Esophagus muscularis mucosa (tissue), 4 donors: ENCODE data around the gene UQCC2. TPM values are rescaled to one million over a fixed set of nuclear protein-coding genes. Genes with fewer than 3 reads are reported as not detected.

Experiments
- DNase-seq: peaks from one replicate; pipeline ENCODE4 v3.0.0-alpha.2; 2017; ENCODE audit errors: extremely low spot score
- H3K27ac ChIP-seq, 4 donors: fragments of 200-600 bp; sonication (generic); replicated peaks in 1 of 4; 1 replicate in 3 of 4; 2 replicates in 1 of 4; pipeline ENCODE4 v1.5.1; 2016 to 2019; ENCODE audit warnings: mild to moderate bottlenecking in 1 of 4
- H3K27me3 ChIP-seq, 4 donors: fragments of 200-600 bp; sonication (generic); one replicate each; pipeline versions ENCODE4 v1.5.1 to v1.6.0; 2016 to 2019
- H3K36me3 ChIP-seq, 4 donors: fragments of 200-600 bp; sonication (generic); one replicate each; pipeline ENCODE4 v1.5.1; 2016 to 2019
- H3K4me1 ChIP-seq, 4 donors: fragments of 200-600 bp; sonication (generic); one replicate each; pipeline ENCODE4 v1.5.1; 2016 to 2019
- H3K4me3 ChIP-seq, 4 donors: fragments of 200-600 bp; sonication (generic); 1 replicate in 2 of 4; 2 replicates in 2 of 4; pipeline ENCODE4 v1.5.1; 2016 to 2019; ENCODE audit warnings: mild to moderate bottlenecking in 4 of 4, moderate library complexity in 1 of 4
- H3K9me3 ChIP-seq, 4 donors: fragments of 200-600 bp; sonication (generic); 1 replicate in 3 of 4; 2 replicates in 1 of 4; pipeline ENCODE4 v1.5.1; 2016 to 2019
- CTCF ChIP-seq, 3 experiments: fragments of 200-600 bp in 2 of 3; fragments of 450-650 bp in 1 of 3; sonication (generic) in 2 of 3; IDR thresholded peaks; one replicate each; pipeline ENCODE4 v1.5.1; 2017 to 2019; ENCODE audit warnings: antibody characterized with exemption in 3 of 3, mild to moderate bottlenecking in 2 of 3, moderate library complexity in 1 of 3
- EP300 ChIP-seq: sonication (generic); formaldehyde crosslinking; IDR thresholded peaks from one replicate; pipeline ENCODE4 v1.6.1; 2017; ENCODE audit warnings: antibody characterized with exemption
- POLR2A ChIP-seq: fragments of 450-650 bp; IDR thresholded peaks from one replicate; pipeline ENCODE4 v1.6.1; 2017; ENCODE audit warnings: antibody characterized with exemption, moderate library complexity, mild to moderate bottlenecking, low read depth
- POLR2AphosphoS5 ChIP-seq, 2 donors: sonication (generic); formaldehyde crosslinking; IDR thresholded peaks; one replicate each; pipeline ENCODE4 v1.6.1; 2017; ENCODE audit warnings: antibody characterized with exemption in 2 of 2
- WGBS: methylation state at CpG from one replicate; pipeline ENCODE4 v1.1.5; 2018; 5-methylcytosine and 5-hydroxymethylcytosine counted together
- intact Hi-C: fragments of 100-400 bp; cut with DNase I; formaldehyde crosslinking; loops from one replicate; pipeline ENCODE4 v1.15.1; 2023
- total RNA-seq, 4 donors: library from RNA; depleted of rRNA; stranded (reverse); fragments of >200 nt; gene quantifications; one replicate each; pipeline versions ENCODE4 v1.1.0 to v1.2.1, GENCODE V29; 2016

The UQCC2 gene
- total RNA-seq, 4 donors from 2014 or later = 9.4 to 22.2 (median 14.7) TPM

GRCh38 chr6:33751771-33752645, 40.5 kb upstream of the UQCC2 start:
- DNase-seq = no peak
- no peak overlapping the region for H3K4me3 ChIP-seq
- no peak overlapping the region for H3K27ac ChIP-seq
- peaks cover 0 to 6% (median 1%) of the 10 kb centered on the region in 4 donors for H3K27me3 ChIP-seq
- TF ChIP-seq POLR2A (no peak), CTCF (IDR thresholded peaks at IDR 0.05) (no peak)
- 89% methylated on average over 13 of the region's 15 CpGs for WGBS
- intact Hi-C loops = no loop called here
- no peaks in the 10 kb centered on the region for H3K36me3 ChIP-seq
- peaks cover 0 to 2% (median 0%) of the 10 kb centered on the region in 4 donors for H3K4me1 ChIP-seq
- H3K9me3 ChIP-seq = no peaks in the 10 kb centered on the region

GRCh38 chr6:33750244-33750991, 38.9 kb upstream of the UQCC2 start:
- no peaks in the 10 kb centered on the region for H3K36me3 ChIP-seq
- no peaks in the 10 kb centered on the region for H3K9me3 ChIP-seq
- TF ChIP-seq POLR2AphosphoS5 (IDR thresholded peaks at IDR 0.05) = no peak
- TF ChIP-seq EP300 = no peak
- TF ChIP-seq CTCF (IDR thresholded peaks at IDR 0.05) = no peak
- no peak for TF ChIP-seq POLR2A
- 67% methylated on average over 11 of the region's 11 CpGs for WGBS
- no peak overlapping the region for H3K27ac ChIP-seq
- peaks cover 0 to 14% (median 2%) of the 10 kb centered on the region in 4 donors for H3K4me1 ChIP-seq
- intact Hi-C loops = no loop called here
- no peak overlapping the region for H3K4me3 ChIP-seq
- DNase-seq = no peak
- H3K27me3 ChIP-seq = peaks cover 0 to 22% (median 0%) of the 10 kb centered on the region in 4 donors

- peaks cover 0 to 30% (median 0%) of the 10 kb centered on the region in 4 donors for H3K27me3 ChIP-seq
- intact Hi-C loops = no loop called here
- no peak overlapping the region for H3K4me3 ChIP-seq
- WGBS = 77% methylated on average over 7 of the region's 7 CpGs
- DNase-seq = no peak
- no peaks in the 10 kb centered on the region for H3K36me3 ChIP-seq
- peaks cover 0 to 16% (median 7%) of the 10 kb centered on the region in 4 donors for H3K4me1 ChIP-seq
- no peak for TF ChIP-seq POLR2AphosphoS5 (IDR thresholded peaks at IDR 0.05)
- no peak for TF ChIP-seq POLR2A
- TF ChIP-seq EP300 = no peak
- TF ChIP-seq CTCF (IDR thresholded peaks at IDR 0.05) = no peak
- no peak overlapping the region for H3K27ac ChIP-seq
- no peaks in the 10 kb centered on the region for H3K9me3 ChIP-seq
These were observed 37.9 kb upstream of the UQCC2 start for GRCh38 chr6:33749401-33749800.

- Histone ChIP-seq H3K9me3 (no peaks in the 10 kb centered on the region), H3K27me3 (peaks cover 0 to 32% (median 0%) of the 10 kb centered on the region in 4 donors), H3K4me1 (peaks cover 0 to 20% (median 7%) of the 10 kb centered on the region in 4 donors), H3K27ac (no peak overlapping the region), H3K36me3 (no peaks in the 10 kb centered on the region), H3K4me3 (no peak overlapping the region)
- TF ChIP-seq POLR2A (no peak), CTCF (IDR thresholded peaks at IDR 0.05) (no peak), POLR2AphosphoS5 (IDR thresholded peaks at IDR 0.05) (no peak)
- DNase-seq = no peak
- intact Hi-C loops = no loop called here
- WGBS = 86% methylated on average over 3 of the region's 4 CpGs
These were observed 37.3 kb upstream of the UQCC2 start for GRCh38 chr6:33748841-33749240.
